Measurements from ENCODE around the gene CECR2.

The CECR2 gene

GRCh38 chr22:17566776-17567175, 197.5 kb downstream of the CECR2 start:
- no peaks in the 10 kb centered on the region for H3K27me3 ChIP-seq
- no peak for DNase-seq
- TF ChIP-seq CTCF (IDR thresholded peaks at IDR 0.05; ENCODE audit: low read depth, low read length): no peak
- H3K36me3 ChIP-seq: no peaks in the 10 kb centered on the region
- H3K9me3 ChIP-seq: no peaks in the 10 kb centered on the region
- no peaks in the 10 kb centered on the region for H3K4me1 ChIP-seq
- H3K4me3 ChIP-seq (ENCODE audit: low read depth, low read length): no peak overlapping the region

DNA sequence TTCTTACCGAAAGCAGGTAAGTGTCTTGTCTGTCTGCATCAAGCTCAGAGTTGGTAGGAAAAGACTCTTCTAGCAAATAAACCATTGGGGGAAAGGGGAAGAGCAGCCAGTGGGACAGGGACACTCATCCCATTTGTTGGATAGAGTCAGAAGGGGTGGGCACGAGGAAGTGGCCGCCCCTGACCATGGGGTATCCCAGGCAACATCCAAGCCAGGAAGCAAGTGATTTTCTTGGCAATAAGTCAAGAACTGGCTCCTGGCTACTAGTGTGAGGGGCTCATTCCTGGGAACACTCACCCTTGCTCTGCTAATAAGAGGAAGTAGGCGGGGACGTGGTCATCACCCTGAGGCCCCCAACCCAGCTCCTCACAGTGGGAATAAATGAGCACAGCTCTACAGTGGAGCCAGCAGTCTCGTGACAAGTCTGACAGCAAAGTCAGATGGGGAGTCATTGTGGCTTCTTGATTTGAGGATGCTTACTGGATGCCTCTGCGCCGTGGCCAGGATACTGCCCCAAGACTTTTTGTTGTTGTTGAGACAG, 200.8 kb downstream of the CECR2 start:
- DNase-seq: no peak
- no peaks in the 10 kb centered on the region for H3K9me3 ChIP-seq
- no peak for TF ChIP-seq CTCF (IDR thresholded peaks at IDR 0.05; ENCODE audit: low read depth, low read length)
- H3K27me3 ChIP-seq: no peaks in the 10 kb centered on the region
- no peaks in the 10 kb centered on the region for H3K4me1 ChIP-seq
- no peak overlapping the region for H3K4me3 ChIP-seq (ENCODE audit: low read depth, low read length)
- H3K36me3 ChIP-seq: no peaks in the 10 kb centered on the region

DNA sequence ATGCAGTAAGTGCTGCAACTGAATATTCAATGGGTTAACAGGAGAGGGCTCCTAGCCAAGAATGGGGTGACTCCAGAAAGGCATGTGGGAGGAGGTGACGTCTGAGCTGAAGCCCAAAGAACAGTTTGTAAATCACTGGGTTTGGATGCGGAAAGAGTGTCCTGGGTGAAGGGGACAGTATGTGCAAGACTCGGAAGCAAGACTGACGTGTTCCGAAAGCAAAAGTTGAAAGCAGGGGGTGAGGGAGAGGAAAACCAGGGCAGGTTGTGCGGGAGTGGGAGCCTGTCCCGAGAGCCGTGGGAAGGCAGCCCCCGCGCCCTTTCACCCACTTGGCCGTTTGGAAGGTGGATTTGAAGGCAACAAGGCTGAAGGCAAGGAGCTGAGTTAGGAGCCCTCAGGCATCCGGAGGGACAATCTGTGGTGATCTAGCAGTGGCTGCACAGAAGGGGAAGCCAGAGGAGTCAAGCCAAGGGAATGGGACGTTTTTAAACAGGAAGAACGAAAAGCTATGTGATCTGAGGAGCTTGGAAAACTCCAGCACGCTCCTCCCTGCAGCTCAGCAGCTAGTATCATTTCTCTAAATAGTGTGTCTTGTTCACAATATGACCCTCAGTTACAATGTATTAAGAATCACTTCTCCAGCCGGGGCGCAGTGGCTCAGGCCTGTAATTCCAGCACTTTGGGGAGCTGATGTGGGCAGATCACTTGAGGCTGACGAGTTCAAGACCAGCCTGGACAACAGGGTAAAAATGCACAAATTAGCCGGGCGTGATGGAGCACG, 201.8 kb downstream of the CECR2 start:
- TF ChIP-seq CTCF (IDR thresholded peaks at IDR 0.05; ENCODE audit: low read depth, low read length): no peak
- Histone ChIP-seq H3K9me3 (no peaks in the 10 kb centered on the region), H3K36me3 (no peaks in the 10 kb centered on the region), H3K4me1 (no peaks in the 10 kb centered on the region), H3K4me3 (ENCODE audit: low read depth, low read length) (no peak overlapping the region), H3K27me3 (no peaks in the 10 kb centered on the region)
- DNase-seq: no peak

- Histone ChIP-seq H3K9me3 (no peaks in the 10 kb centered on the region), H3K4me1 (no peaks in the 10 kb centered on the region), H3K36me3 (no peaks in the 10 kb centered on the region), H3K27me3 (no peaks in the 10 kb centered on the region), H3K4me3 (ENCODE audit: low read depth, low read length) (no peak overlapping the region)
- DNase-seq: no peak
- no peak for TF ChIP-seq CTCF (IDR thresholded peaks at IDR 0.05; ENCODE audit: low read depth, low read length)
Observed at GRCh38 chr22:17575151-17575550, 205.9 kb downstream of the CECR2 start.

- DNase-seq: no peak
Observed at GRCh38 chr22:17575681-17576080, 206.4 kb downstream of the CECR2 start.

More at GRCh38 chr22:17575681-17576080, 206.4 kb downstream of the CECR2 start:
- no peaks in the 10 kb centered on the region for H3K9me3 ChIP-seq
- no peaks in the 10 kb centered on the region for H3K4me1 ChIP-seq
- H3K4me3 ChIP-seq (ENCODE audit: low read depth, low read length): no peak overlapping the region
- H3K27me3 ChIP-seq: no peaks in the 10 kb centered on the region
- H3K36me3 ChIP-seq: no peaks in the 10 kb centered on the region
- no peak for TF ChIP-seq CTCF (IDR thresholded peaks at IDR 0.05; ENCODE audit: low read depth, low read length)

All from BE2C (cell line).